Liver (tissue), 9 donors: ENCODE measurements around the gene DOCK6. TPM values are rescaled to one million over a fixed set of nuclear protein-coding genes. Genes with fewer than 3 reads are reported as not detected.

Experiments
- DNase-seq: peaks from one replicate; pipeline ENCODE4 v3.0.0-alpha.2; 2017; ENCODE audit warnings: low spot score
- H3K27ac ChIP-seq, 2 donors: one replicate each; pipeline ENCODE4 v1.7.0; 2013; ENCODE audit warnings: inconsistent platforms in 2 of 2, low read length in 2 of 2, control low read depth in 1 of 2, low read depth in 1 of 2, mild to moderate bottlenecking in 1 of 2
- H3K27me3 ChIP-seq, 4 donors: one replicate each; pipeline versions ENCODE4 v1.6.1 to v1.7.0; 2013; ENCODE audit warnings: low read length in 3 of 4, inconsistent platforms in 1 of 4, mild to moderate bottlenecking in 1 of 4, moderate library complexity in 1 of 4; ENCODE audit not compliant: control insufficient read depth in 4 of 4, insufficient read depth in 4 of 4
- H3K36me3 ChIP-seq, 4 donors: one replicate each; pipeline versions ENCODE4 v1.6.1 to v1.7.0; 2013; ENCODE audit warnings: low read length in 3 of 4, mild to moderate bottlenecking in 3 of 4, low read depth in 1 of 4, moderate library complexity in 1 of 4; ENCODE audit not compliant: control insufficient read depth in 4 of 4, insufficient read depth in 3 of 4
- H3K4me1 ChIP-seq, 4 donors: one replicate each; pipeline versions ENCODE4 v1.6.1 to v1.7.0; 2013; ENCODE audit warnings: low read length in 3 of 4, mild to moderate bottlenecking in 3 of 4, moderate library complexity in 1 of 4; ENCODE audit not compliant: control insufficient read depth in 4 of 4, insufficient read depth in 4 of 4
- H3K4me3 ChIP-seq, 3 donors: one replicate each; pipeline versions ENCODE4 v1.6.1 to v1.7.0; 2013; ENCODE audit warnings: low read length in 3 of 3, control low read depth in 1 of 3, low read depth in 1 of 3, mild to moderate bottlenecking in 1 of 3
- H3K9ac ChIP-seq, 2 donors: one replicate each; pipeline ENCODE4 v1.7.0; 2013; ENCODE audit warnings: low read length in 2 of 2, mild to moderate bottlenecking in 2 of 2, moderate library complexity in 2 of 2, control low read depth in 1 of 2, low read depth in 1 of 2
- H3K9me3 ChIP-seq, 4 donors: one replicate each; pipeline versions ENCODE4 v1.6.1 to v1.7.0; 2013; ENCODE audit warnings: low read length in 3 of 4; ENCODE audit not compliant: control insufficient read depth in 4 of 4
- CTCF ChIP-seq: fragments of 150-350 bp; IDR thresholded peaks from 2 replicates; pipeline ENCODE4 v1.5.1; 2017; ENCODE audit warnings: improper control_type of control experiment, low read depth, low read length; ENCODE audit not compliant: missing input control
- EGR1 ChIP-seq, 2 donors: IDR thresholded peaks; 2 replicates each; pipeline ENCODE4 v1.6.1; 2016 to 2018; ENCODE audit warnings: antibody characterized with exemption in 2 of 2, low read depth in 2 of 2
- FOXA1 ChIP-seq: IDR thresholded peaks from 2 replicates; pipeline ENCODE4 v1.6.1; 2016; ENCODE audit warnings: antibody characterized with exemption
- FOXA2 ChIP-seq: IDR thresholded peaks from 2 replicates; pipeline ENCODE4 v1.6.1; 2016; ENCODE audit warnings: antibody characterized with exemption
- GABPA ChIP-seq, 2 donors: IDR thresholded peaks in 1 of 2; conservative IDR thresholded peaks in 1 of 2; 2 replicates each; pipeline ENCODE4 v1.6.1; 2016; ENCODE audit warnings: antibody characterized with exemption in 2 of 2, mild to moderate bottlenecking in 1 of 2, moderate library complexity in 1 of 2
- HNF4A ChIP-seq, 2 donors: conservative IDR thresholded peaks; 2 replicates each; pipeline ENCODE4 v1.6.1; 2016; ENCODE audit warnings: antibody characterized with exemption in 2 of 2, mild to moderate bottlenecking in 2 of 2
- HNF4G ChIP-seq: IDR thresholded peaks from 2 replicates; pipeline ENCODE4 v1.6.1; 2016; ENCODE audit warnings: antibody characterized with exemption
- JUND ChIP-seq, 2 donors: IDR thresholded peaks; 2 replicates each; pipeline ENCODE4 v1.6.1; 2016; ENCODE audit warnings: antibody characterized with exemption in 2 of 2
- NR2F2 ChIP-seq: IDR thresholded peaks from 2 replicates; pipeline ENCODE4 v1.6.1; 2016; ENCODE audit warnings: antibody characterized with exemption
- RAD21 ChIP-seq, 2 donors: IDR thresholded peaks; 2 replicates each; pipeline ENCODE4 v1.6.1; 2016; ENCODE audit warnings: antibody characterized with exemption in 2 of 2, mild to moderate bottlenecking in 2 of 2
- RXRA ChIP-seq, 2 donors: IDR thresholded peaks; 2 replicates each; pipeline ENCODE4 v1.6.1; 2017 to 2018; ENCODE audit warnings: antibody characterized with exemption in 2 of 2, mild to moderate bottlenecking in 1 of 2
- SP1 ChIP-seq: IDR thresholded peaks from 2 replicates; pipeline ENCODE4 v1.6.1; 2018; ENCODE audit warnings: antibody characterized with exemption, mild to moderate bottlenecking
- TAF1 ChIP-seq: conservative IDR thresholded peaks from 2 replicates; pipeline ENCODE4 v1.6.1; 2016; ENCODE audit warnings: antibody characterized with exemption, mild to moderate bottlenecking
- YY1 ChIP-seq: IDR thresholded peaks from 2 replicates; pipeline ENCODE4 v1.6.1; 2016; ENCODE audit warnings: antibody characterized with exemption, mild to moderate bottlenecking
- ZBTB33 ChIP-seq: IDR thresholded peaks from 2 replicates; pipeline ENCODE4 v1.6.1; 2016; ENCODE audit warnings: antibody characterized with exemption
- WGBS: extraction: QIAGEN DNeasy Blood & Tissue Kit; methylation state at CpG from one replicate; pipeline ENCODE4 v1.1.7; 2013; 5-methylcytosine and 5-hydroxymethylcytosine counted together
- polyA plus RNA-seq, 2 donors: library from polyadenylated mRNA; stranded (reverse) in 1 of 2; unstranded in 1 of 2; fragments of 200-250 nt in 1 of 2; fragments of >200 nt in 1 of 2; fragmentation: Nextera tagmentation in 1 of 2; extraction: Ambion mirVana in 1 of 2; gene quantifications; one replicate each; pipeline versions ENCODE4 v1.2.1 to v1.2.3, GENCODE V29; 2013 to 2015
- total RNA-seq, 2 donors: library from RNA; depleted of rRNA; stranded (reverse); fragments of >200 nt; gene quantifications; one replicate each; pipeline ENCODE4 v1.2.3, GENCODE V29; 2014
- TF ChIP-seq, protein P1 (sequence below): IDR thresholded peaks from 2 replicates; pipeline ENCODE4 v1.6.1; 2016; ENCODE audit warnings: antibody characterized with exemption
- TF ChIP-seq, protein P2 (sequence below): IDR thresholded peaks from 2 replicates; pipeline ENCODE4 v1.6.1; 2016; ENCODE audit warnings: antibody characterized with exemption, mild to moderate bottlenecking
- TF ChIP-seq, protein P3 (sequence below): IDR thresholded peaks from 2 replicates; pipeline ENCODE4 v1.6.1; 2016; ENCODE audit warnings: antibody characterized with exemption
- donor health status: healthy.
- donor health status: healthy.
- donor health status: healthy.
- donor health status: healthy.
- donor health status: healthy.

DOCK6 gene
- total and polyA plus RNA-seq, 4 donors = 4.9 to 15.8 (median 13.7) TPM

DNA sequence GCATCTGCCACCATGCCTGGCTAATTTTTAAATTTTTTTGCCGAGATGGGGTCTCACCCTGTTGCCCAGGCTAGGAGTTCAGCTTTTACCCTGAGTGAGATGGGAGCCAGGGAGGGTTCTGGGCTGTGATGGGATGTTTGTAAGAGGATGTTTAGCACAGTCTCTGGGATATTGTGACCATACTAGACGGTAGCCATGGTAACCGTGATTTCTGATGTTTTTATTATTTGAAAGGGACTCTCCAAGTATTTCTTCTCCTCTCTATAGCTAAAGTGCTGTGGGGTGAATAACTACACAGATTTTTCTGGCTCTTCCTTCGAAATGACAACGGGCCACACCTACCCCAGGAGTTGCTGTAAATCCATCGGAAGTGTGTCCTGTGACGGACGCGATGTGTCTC lies 44.0 kb upstream of the DOCK6 start:
- Histone ChIP-seq H3K27me3 (no peaks in the 10 kb centered on the region), H3K9ac (no peak overlapping the region), H3K36me3 (no peaks in the 10 kb centered on the region), H3K4me3 (no peak overlapping the region), H3K9me3 (no peaks in the 10 kb centered on the region), H3K4me1 (no peaks in the 10 kb centered on the region), H3K27ac (no peak overlapping the region)
- no peak for TF ChIP-seq CTCF
- TF ChIP-seq, protein P1, sequence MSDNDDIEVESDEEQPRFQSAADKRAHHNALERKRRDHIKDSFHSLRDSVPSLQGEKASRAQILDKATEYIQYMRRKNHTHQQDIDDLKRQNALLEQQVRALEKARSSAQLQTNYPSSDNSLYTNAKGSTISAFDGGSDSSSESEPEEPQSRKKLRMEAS = no peak
- no peak for TF ChIP-seq TAF1
- TF ChIP-seq RXRA (IDR thresholded peaks at IDR 0.05) = no peak
- TF ChIP-seq HNF4G = no peak
- TF ChIP-seq YY1 = no peak
- TF ChIP-seq, protein P2, sequence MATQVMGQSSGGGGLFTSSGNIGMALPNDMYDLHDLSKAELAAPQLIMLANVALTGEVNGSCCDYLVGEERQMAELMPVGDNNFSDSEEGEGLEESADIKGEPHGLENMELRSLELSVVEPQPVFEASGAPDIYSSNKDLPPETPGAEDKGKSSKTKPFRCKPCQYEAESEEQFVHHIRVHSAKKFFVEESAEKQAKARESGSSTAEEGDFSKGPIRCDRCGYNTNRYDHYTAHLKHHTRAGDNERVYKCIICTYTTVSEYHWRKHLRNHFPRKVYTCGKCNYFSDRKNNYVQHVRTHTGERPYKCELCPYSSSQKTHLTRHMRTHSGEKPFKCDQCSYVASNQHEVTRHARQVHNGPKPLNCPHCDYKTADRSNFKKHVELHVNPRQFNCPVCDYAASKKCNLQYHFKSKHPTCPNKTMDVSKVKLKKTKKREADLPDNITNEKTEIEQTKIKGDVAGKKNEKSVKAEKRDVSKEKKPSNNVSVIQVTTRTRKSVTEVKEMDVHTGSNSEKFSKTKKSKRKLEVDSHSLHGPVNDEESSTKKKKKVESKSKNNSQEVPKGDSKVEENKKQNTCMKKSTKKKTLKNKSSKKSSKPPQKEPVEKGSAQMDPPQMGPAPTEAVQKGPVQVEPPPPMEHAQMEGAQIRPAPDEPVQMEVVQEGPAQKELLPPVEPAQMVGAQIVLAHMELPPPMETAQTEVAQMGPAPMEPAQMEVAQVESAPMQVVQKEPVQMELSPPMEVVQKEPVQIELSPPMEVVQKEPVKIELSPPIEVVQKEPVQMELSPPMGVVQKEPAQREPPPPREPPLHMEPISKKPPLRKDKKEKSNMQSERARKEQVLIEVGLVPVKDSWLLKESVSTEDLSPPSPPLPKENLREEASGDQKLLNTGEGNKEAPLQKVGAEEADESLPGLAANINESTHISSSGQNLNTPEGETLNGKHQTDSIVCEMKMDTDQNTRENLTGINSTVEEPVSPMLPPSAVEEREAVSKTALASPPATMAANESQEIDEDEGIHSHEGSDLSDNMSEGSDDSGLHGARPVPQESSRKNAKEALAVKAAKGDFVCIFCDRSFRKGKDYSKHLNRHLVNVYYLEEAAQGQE = no peak
- TF ChIP-seq EGR1 (IDR thresholded peaks at IDR 0.05; ENCODE audit: low read depth in 2 of 2) = no peak
- TF ChIP-seq HNF4A (conservative IDR thresholded peaks at IDR 0.05) = no peak
- TF ChIP-seq RAD21 (IDR thresholded peaks at IDR 0.05) = no peak
- TF ChIP-seq NR2F2 = no peak
- TF ChIP-seq, protein P3, sequence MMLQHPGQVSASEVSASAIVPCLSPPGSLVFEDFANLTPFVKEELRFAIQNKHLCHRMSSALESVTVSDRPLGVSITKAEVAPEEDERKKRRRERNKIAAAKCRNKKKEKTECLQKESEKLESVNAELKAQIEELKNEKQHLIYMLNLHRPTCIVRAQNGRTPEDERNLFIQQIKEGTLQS = no peak
- no peak for TF ChIP-seq FOXA2
- no peak for TF ChIP-seq JUND (IDR thresholded peaks at IDR 0.05)
- no peak for TF ChIP-seq FOXA1
- no peak for TF ChIP-seq ZBTB33
- WGBS = 88% methylated on average over 9 of the region's 9 CpGs
- no peak for DNase-seq

- Histone ChIP-seq H3K9ac (no peak overlapping the region), H3K27me3 (no peaks in the 10 kb centered on the region), H3K36me3 (no peaks in the 10 kb centered on the region), H3K27ac (no peak overlapping the region), H3K9me3 (no peaks in the 10 kb centered on the region), H3K4me3 (no peak overlapping the region), H3K4me1 (no peaks in the 10 kb centered on the region)
- 89% methylated on average over 5 of the region's 5 CpGs for WGBS
- DNase-seq = no peak
- no peak for TF ChIP-seq EGR1 (IDR thresholded peaks at IDR 0.05; ENCODE audit: low read depth in 2 of 2)
- no peak for TF ChIP-seq CTCF
- no peak for TF ChIP-seq FOXA2
- no peak for TF ChIP-seq SP1
- TF ChIP-seq GABPA (IDR thresholded peaks at IDR 0.05 in 1 of 2, conservative IDR thresholded peaks at IDR 0.05 in 1 of 2) = no peak
- no peak for TF ChIP-seq YY1
- no peak for TF ChIP-seq RAD21 (IDR thresholded peaks at IDR 0.05)
- no peak for TF ChIP-seq HNF4A (conservative IDR thresholded peaks at IDR 0.05)
- no peak for TF ChIP-seq JUND (IDR thresholded peaks at IDR 0.05)
- no peak for TF ChIP-seq RXRA (IDR thresholded peaks at IDR 0.05)
- TF ChIP-seq HNF4G = no peak
Observed at GRCh38 chr19:11304936-11305335, 42.6 kb upstream of the DOCK6 start.
